Esophagus muscularis mucosa (tissue), 3 donors: ENCODE measurements around the gene EVC.

Experiments
- CTCF ChIP-seq, 3 experiments: fragments of 200-600 bp in 2 of 3; fragments of 450-650 bp in 1 of 3; sonication (generic) in 2 of 3; IDR thresholded peaks; one replicate each; pipeline ENCODE4 v1.5.1; 2017 to 2019; ENCODE audit warnings: antibody characterized with exemption in 3 of 3, mild to moderate bottlenecking in 2 of 3, moderate library complexity in 1 of 3
- POLR2A ChIP-seq: fragments of 450-650 bp; IDR thresholded peaks from one replicate; pipeline ENCODE4 v1.6.1; 2017; ENCODE audit warnings: antibody characterized with exemption, moderate library complexity, mild to moderate bottlenecking, low read depth

GRCh38 chr4:5783486-5783885 lies 72.5 kb downstream of the EVC start:
- no peak for TF ChIP-seq CTCF (IDR thresholded peaks at IDR 0.05)
- no peak for TF ChIP-seq POLR2A
